GM19099 (cell line): ENCODE results near the gene IARS2.

Source experiments
- POLR2A ChIP-seq: IDR thresholded peaks from 3 replicates; pipeline ENCODE4 v1.6.1; 2011; ENCODE audit warnings: low read depth; ENCODE audit not compliant: insufficient read length; ENCODE audit errors: extremely low read depth

Gene IARS2

GRCh38 chr1:220089650-220090556, 4.0 kb upstream of the IARS2 start, which contains the start of gene BPNT1:
Gene BPNT1 (minus strand): TSS chr1:220089788. CDS start chr1:220079846, 9,942 bp downstream.
- TF ChIP-seq POLR2A, result peak; percentile 85

GRCh38 chr1:220092694-220093093, 1.2 kb upstream of the IARS2 start:
- no peak for TF ChIP-seq POLR2A

GRCh38 chr1:220093361-220094015, 444 bp upstream of the IARS2 start:
- no peak for TF ChIP-seq POLR2A

- TF ChIP-seq POLR2A, result no peak
Measured at GRCh38 chr1:220099826-220100225, 5.9 kb downstream of the IARS2 start.

GRCh38 chr1:220113136-220113695, 19.3 kb downstream of the IARS2 start:
- TF ChIP-seq POLR2A, result no peak

- TF ChIP-seq POLR2A, result no peak
Measured at GRCh38 chr1:220119043-220119512, 25.1 kb downstream of the IARS2 start.

- no peak for TF ChIP-seq POLR2A
Measured at GRCh38 chr1:220121791-220122530, 28.0 kb downstream of the IARS2 start.

- TF ChIP-seq POLR2A, result no peak
Measured at GRCh38 chr1:220123066-220123465, 29.1 kb downstream of the IARS2 start.

- no peak for TF ChIP-seq POLR2A
Measured at GRCh38 chr1:220123889-220124288, 30.0 kb downstream of the IARS2 start.

- no peak for TF ChIP-seq POLR2A
Measured at GRCh38 chr1:220124542-220124941, 30.6 kb downstream of the IARS2 start.

- TF ChIP-seq POLR2A, result no peak
Measured at GRCh38 chr1:220127076-220127475, 33.1 kb downstream of the IARS2 start.

- no peak for TF ChIP-seq POLR2A
Measured at GRCh38 chr1:220129479-220130210, 35.7 kb downstream of the IARS2 start.

- no peak for TF ChIP-seq POLR2A
Measured at GRCh38 chr1:220135755-220136154, 41.8 kb downstream of the IARS2 start.
